Fibroblast of pulmonary artery (primary cell): ENCODE measurements around the gene RPUSD1.

Experiments used
- DNase-seq: peaks from one replicate; pipeline ENCODE4 v3.0.0-alpha.2; 2010; ENCODE audit warnings: low read depth
- H3K4me3 ChIP-seq: replicated peaks from 2 replicates; pipeline ENCODE4 v1.5.1; 2011; ENCODE audit warnings: low read depth, mild to moderate bottlenecking, control low read depth, low read length, moderate library complexity
- TF ChIP-seq, protein P1 (sequence below): IDR thresholded peaks from 2 replicates; pipeline ENCODE4 v1.5.1; 2011; ENCODE audit warnings: mild to moderate bottlenecking, control low read depth, low read length, inconsistent platforms; ENCODE audit errors: missing control alignments

The RPUSD1 gene

GRCh38 chr16:782766-783403, 5.3 kb downstream of the RPUSD1 start:
- TF ChIP-seq, protein P1, sequence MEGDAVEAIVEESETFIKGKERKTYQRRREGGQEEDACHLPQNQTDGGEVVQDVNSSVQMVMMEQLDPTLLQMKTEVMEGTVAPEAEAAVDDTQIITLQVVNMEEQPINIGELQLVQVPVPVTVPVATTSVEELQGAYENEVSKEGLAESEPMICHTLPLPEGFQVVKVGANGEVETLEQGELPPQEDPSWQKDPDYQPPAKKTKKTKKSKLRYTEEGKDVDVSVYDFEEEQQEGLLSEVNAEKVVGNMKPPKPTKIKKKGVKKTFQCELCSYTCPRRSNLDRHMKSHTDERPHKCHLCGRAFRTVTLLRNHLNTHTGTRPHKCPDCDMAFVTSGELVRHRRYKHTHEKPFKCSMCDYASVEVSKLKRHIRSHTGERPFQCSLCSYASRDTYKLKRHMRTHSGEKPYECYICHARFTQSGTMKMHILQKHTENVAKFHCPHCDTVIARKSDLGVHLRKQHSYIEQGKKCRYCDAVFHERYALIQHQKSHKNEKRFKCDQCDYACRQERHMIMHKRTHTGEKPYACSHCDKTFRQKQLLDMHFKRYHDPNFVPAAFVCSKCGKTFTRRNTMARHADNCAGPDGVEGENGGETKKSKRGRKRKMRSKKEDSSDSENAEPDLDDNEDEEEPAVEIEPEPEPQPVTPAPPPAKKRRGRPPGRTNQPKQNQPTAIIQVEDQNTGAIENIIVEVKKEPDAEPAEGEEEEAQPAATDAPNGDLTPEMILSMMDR: no peak
- no peak for DNase-seq
- H3K4me3 ChIP-seq: no peak overlapping the region

- TF ChIP-seq, protein P1: no peak
- DNase-seq: no peak
- H3K4me3 ChIP-seq: no peak overlapping the region
Measured at GRCh38 chr16:782258-782657, 5.9 kb downstream of the RPUSD1 start.

- no peak for DNase-seq
- no peak overlapping the region for H3K4me3 ChIP-seq
- TF ChIP-seq, protein P1: no peak
Measured at GRCh38 chr16:781346-782010, 6.7 kb downstream of the RPUSD1 start.

- DNase-seq: no peak
- H3K4me3 ChIP-seq: no peak overlapping the region
- TF ChIP-seq, protein P1: no peak
Measured at GRCh38 chr16:780296-780695, 7.9 kb downstream of the RPUSD1 start.

DNA sequence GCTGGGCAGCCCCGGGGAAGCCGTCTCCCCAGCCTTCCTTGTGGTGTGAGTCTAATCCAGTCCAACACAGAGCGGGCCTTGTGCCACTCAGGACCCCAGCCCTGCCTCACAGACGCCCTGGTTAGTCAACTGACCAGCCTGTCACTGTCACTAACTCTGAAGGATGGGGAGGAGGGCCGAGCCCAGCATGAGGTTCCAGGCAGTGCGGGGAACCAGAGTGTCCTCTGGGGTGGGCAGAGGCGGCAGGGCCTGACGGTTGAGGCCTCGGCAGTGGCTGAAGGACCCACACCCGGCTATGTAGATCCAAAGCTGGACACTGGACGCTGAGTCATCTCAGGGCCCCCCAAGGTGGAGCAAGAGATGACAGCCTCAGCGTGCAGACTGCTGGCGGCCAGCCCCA, 8.6 kb downstream of the RPUSD1 start:
- no peak for DNase-seq
- TF ChIP-seq, protein P1: no peak
- no peak overlapping the region for H3K4me3 ChIP-seq

DNA sequence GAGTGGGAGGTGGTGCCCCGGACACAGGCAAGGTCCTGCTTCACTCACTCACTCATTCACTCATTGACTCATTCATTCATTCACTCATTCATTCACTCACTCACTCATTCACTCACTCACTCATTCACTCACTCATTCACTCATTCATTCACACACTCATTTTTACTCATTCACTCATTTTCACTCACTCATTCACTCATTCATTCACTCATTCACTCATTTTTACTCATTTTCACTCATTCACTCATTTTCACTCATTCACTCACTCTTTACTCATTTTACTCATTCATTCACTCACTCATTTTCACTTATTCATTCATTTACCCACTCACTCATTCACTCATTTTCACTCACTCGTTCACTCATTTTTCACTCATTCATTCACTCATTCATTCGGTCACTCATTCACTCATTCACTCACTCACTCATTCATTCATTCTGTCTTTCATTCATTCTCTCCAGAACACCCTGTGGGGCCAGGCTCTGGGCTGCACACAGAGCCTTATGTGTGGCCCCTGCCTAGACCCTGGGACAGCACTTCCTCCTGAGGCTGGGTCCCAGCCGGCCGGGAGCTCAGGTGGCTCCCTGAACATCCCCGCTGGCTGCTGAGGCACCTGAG, 9.2 kb downstream of the RPUSD1 start:
- no peak for DNase-seq
- no peak overlapping the region for H3K4me3 ChIP-seq
- TF ChIP-seq, protein P1: no peak

- TF ChIP-seq, protein P1: no peak
- DNase-seq: no peak
- no peak overlapping the region for H3K4me3 ChIP-seq
Measured at GRCh38 chr16:778447-778846, 9.7 kb downstream of the RPUSD1 start.
